H9 (cell line): ENCODE data around the gene RMND5B. TPM values are rescaled to one million over a fixed set of nuclear protein-coding genes. Genes with fewer than 3 reads are reported as not detected.

ENCODE experiments used
- DNase-seq: peaks from one replicate; pipeline ENCODE4 v3.0.0-alpha.2; 2017
- H2AFZ ChIP-seq: one replicate; pipeline ENCODE4 v1.6.1; 2013; ENCODE audit warnings: mild to moderate bottlenecking, low read length, control low read depth, moderate library complexity
- H2AK5ac ChIP-seq: 2 replicates; pipeline ENCODE4 v1.6.1; 2013; ENCODE audit warnings: low read length, control low read depth, mixed read lengths; ENCODE audit not compliant: insufficient read length
- H2BK120ac ChIP-seq: one replicate; pipeline ENCODE4 v1.6.1; 2013; ENCODE audit warnings: low read depth, mild to moderate bottlenecking, low read length, control low read depth, inconsistent platforms; ENCODE audit not compliant: poor library complexity, severe bottlenecking
- H2BK12ac ChIP-seq: 2 replicates; pipeline ENCODE4 v1.6.1; 2013; ENCODE audit warnings: low read length, control low read depth, mixed read lengths, low read depth; ENCODE audit not compliant: insufficient read length
- H2BK15ac ChIP-seq: 2 replicates; pipeline ENCODE4 v1.6.1; 2013; ENCODE audit warnings: low read depth, low read length, control low read depth
- H2BK20ac ChIP-seq: one replicate; pipeline ENCODE4 v1.6.1; 2013; ENCODE audit warnings: low read depth, mild to moderate bottlenecking, low read length, control low read depth, inconsistent platforms; ENCODE audit not compliant: poor library complexity, severe bottlenecking
- H2BK5ac ChIP-seq: 2 replicates; pipeline ENCODE4 v1.6.1; 2013; ENCODE audit warnings: low read length, control low read depth, mixed read lengths; ENCODE audit not compliant: insufficient read length
- H3K14ac ChIP-seq: 2 replicates; pipeline ENCODE4 v1.6.1; 2013; ENCODE audit warnings: low read length, control low read depth; ENCODE audit not compliant: insufficient read depth
- H3K18ac ChIP-seq: 2 replicates; pipeline ENCODE4 v1.6.1; 2013; ENCODE audit warnings: low read depth, mild to moderate bottlenecking, mixed read lengths, low read length, control low read depth; ENCODE audit not compliant: insufficient read length
- H3K23ac ChIP-seq: 2 replicates; pipeline ENCODE4 v1.6.1; 2013; ENCODE audit warnings: low read length, control low read depth, mixed read lengths, low read depth; ENCODE audit not compliant: insufficient read length
- H3K23me2 ChIP-seq: 2 replicates; pipeline ENCODE4 v1.6.1; 2013; ENCODE audit warnings: low read depth, mild to moderate bottlenecking, mixed read lengths, low read length, control low read depth; ENCODE audit not compliant: insufficient read length, poor library complexity, severe bottlenecking
- H3K27ac ChIP-seq: 2 replicates; pipeline ENCODE4 v1.5.1; 2013; ENCODE audit warnings: low read length, control low read depth, mixed read lengths, low read depth; ENCODE audit not compliant: insufficient read length
- H3K27me3 ChIP-seq: 2 replicates; pipeline ENCODE4 v1.6.1; 2013; ENCODE audit warnings: low read length, control low read depth, inconsistent platforms; ENCODE audit not compliant: insufficient read depth
- H3K4ac ChIP-seq: 2 replicates; pipeline ENCODE4 v1.6.1; 2013; ENCODE audit warnings: low read depth, mild to moderate bottlenecking, control low read depth, inconsistent platforms, low read length, moderate library complexity
- H3K4me1 ChIP-seq: 2 replicates; pipeline ENCODE4 v1.6.1; 2013; ENCODE audit warnings: low read length, control low read depth, inconsistent platforms; ENCODE audit not compliant: insufficient read depth
- H3K4me2 ChIP-seq: 2 replicates; pipeline ENCODE4 v1.6.1; 2013; ENCODE audit warnings: low read length, control low read depth, mixed read lengths; ENCODE audit not compliant: insufficient read length, insufficient read depth
- H3K56ac ChIP-seq: 2 replicates; pipeline ENCODE4 v1.6.1; 2013; ENCODE audit warnings: low read depth, mild to moderate bottlenecking, mixed read lengths, low read length, control low read depth; ENCODE audit not compliant: insufficient read length
- H3K79me1 ChIP-seq: 2 replicates; pipeline ENCODE4 v1.6.1; 2013; ENCODE audit warnings: low read depth, mild to moderate bottlenecking, moderate library complexity, low read length, control low read depth, inconsistent platforms; ENCODE audit not compliant: insufficient read depth, poor library complexity, severe bottlenecking
- H3K79me2 ChIP-seq: 2 replicates; pipeline ENCODE4 v1.6.1; 2013; ENCODE audit warnings: low read length, control low read depth, inconsistent platforms; ENCODE audit not compliant: insufficient read depth
- H3K9ac ChIP-seq: 2 replicates; pipeline ENCODE4 v1.6.1; 2013; ENCODE audit warnings: low read length, control low read depth, mixed read lengths; ENCODE audit not compliant: insufficient read length; ENCODE audit errors: extremely low read depth
- H3K9me3 ChIP-seq: one replicate; pipeline ENCODE4 v1.6.1; 2013; ENCODE audit warnings: low read depth, low read length, inconsistent platforms; ENCODE audit not compliant: control insufficient read depth
- H3T11ph ChIP-seq: one replicate; pipeline ENCODE4 v1.6.1; 2013; ENCODE audit warnings: mild to moderate bottlenecking, low read length, control low read depth, inconsistent platforms
- H4K20me1 ChIP-seq: one replicate; pipeline ENCODE4 v1.6.1; 2013; ENCODE audit not compliant: control insufficient read depth, insufficient read length, insufficient read depth
- H4K5ac ChIP-seq: 2 replicates; pipeline ENCODE4 v1.6.1; 2013; ENCODE audit warnings: low read depth, mild to moderate bottlenecking, mixed read lengths, low read length, control low read depth; ENCODE audit not compliant: insufficient read length
- H4K8ac ChIP-seq: replicated peaks from 2 replicates; pipeline ENCODE4 v1.6.1; 2013; ENCODE audit warnings: low read length, control low read depth, mixed read lengths, low read depth; ENCODE audit not compliant: insufficient read length
- H4K91ac ChIP-seq: 2 replicates; pipeline ENCODE4 v1.6.1; 2013; ENCODE audit warnings: low read depth, mild to moderate bottlenecking, moderate library complexity, mixed read lengths, low read length, control low read depth; ENCODE audit not compliant: insufficient read length
- H3K27ac Mint-ChIP-seq, 3 experiments: 2 replicates in 2 of 3; 3 replicates in 1 of 3; pipeline ENCODE4 v1.8.0; 2020 to 2021; ENCODE audit warnings: mixed read lengths in 3 of 3, mild to moderate bottlenecking in 1 of 3, moderate library complexity in 1 of 3
- H3K27me3 Mint-ChIP-seq: 2 replicates; pipeline ENCODE4 v1.8.0; 2021; ENCODE audit warnings: low read depth, mild to moderate bottlenecking, moderate library complexity, mixed read lengths
- H3K36me3 Mint-ChIP-seq, 3 experiments: 2 replicates in 2 of 3; 3 replicates in 1 of 3; pipeline ENCODE4 v1.8.0; 2020 to 2021; ENCODE audit warnings: low read depth in 3 of 3, mixed read lengths in 3 of 3; ENCODE audit not compliant: insufficient read depth in 1 of 3
- H3K4me1 Mint-ChIP-seq, 2 experiments: 2 replicates each; pipeline ENCODE4 v1.8.0; 2020; ENCODE audit warnings: mixed read lengths in 2 of 2
- H3K4me3 Mint-ChIP-seq, 2 experiments: 2 replicates in 1 of 2; 3 replicates in 1 of 2; pipeline ENCODE4 v1.8.0; 2020 to 2021; ENCODE audit warnings: mild to moderate bottlenecking in 2 of 2, mixed read lengths in 2 of 2, moderate library complexity in 1 of 2
- H3K9me3 Mint-ChIP-seq, 2 experiments: 2 replicates in 1 of 2; 3 replicates in 1 of 2; pipeline ENCODE4 v1.8.0; 2020; ENCODE audit warnings: mild to moderate bottlenecking in 2 of 2, mixed read lengths in 2 of 2, moderate library complexity in 1 of 2
- CTCF ChIP-seq: fragments of 200-600 bp; sonication (generic); conservative IDR thresholded peaks from 3 replicates; pipeline ENCODE4 v1.8.0; 2021; ENCODE audit warnings: antibody characterized with exemption, mild to moderate bottlenecking
- WGBS: extraction: QIAGEN DNeasy Blood & Tissue Kit; methylation state at CpG from one replicate; pipeline ENCODE4 v1.1.7; 2013; ENCODE audit warnings: missing lambda C conversion rate, low lambda C conversion rate, mixed read lengths; ENCODE audit not compliant: insufficient read length; ENCODE audit errors: extremely low coverage; 5-methylcytosine and 5-hydroxymethylcytosine counted together
- total RNA-seq: library from RNA; stranded (reverse); gene quantifications from 2 replicates; pipeline ENCODE4 v1.2.1, GENCODE V29; 2021

Gene RMND5B
- total RNA-seq, 1 experiment from 2014 or later: 86.4 TPM

- no peak overlapping the region for H3K14ac ChIP-seq
- no peak overlapping the region for H2BK120ac ChIP-seq
- no peak for DNase-seq
Observed at GRCh38 chr5:178085316-178085715, 45.5 kb upstream of the RMND5B start.

More at GRCh38 chr5:178085316-178085715, 45.5 kb upstream of the RMND5B start:
- Histone ChIP-seq H3K9ac (no peak overlapping the region), H4K5ac (no peak overlapping the region), H2BK20ac (no peak overlapping the region), H3K27ac (no peak overlapping the region), H2BK12ac (no peak overlapping the region), H3K56ac (no peak overlapping the region), H3K23ac (no peak overlapping the region), H3K4ac (no peak overlapping the region), H4K91ac (no peak overlapping the region), H2BK15ac (no peak overlapping the region), H3K79me1 (no peaks in the 10 kb centered on the region), H2AFZ (no peak overlapping the region), H4K8ac (no peak overlapping the region), H3K23me2 (no peaks in the 10 kb centered on the region), H3T11ph (no peak overlapping the region), H3K79me2 (no peaks in the 10 kb centered on the region), H3K18ac (no peak overlapping the region), H3K4me1 (no peaks in the 10 kb centered on the region; the same call in 1 of the 2 replicates), H2AK5ac (no peak overlapping the region), H4K20me1 (no peaks in the 10 kb centered on the region), H2BK5ac (no peak overlapping the region), H3K9me3 (no peaks in the 10 kb centered on the region), H3K27me3 (no peaks in the 10 kb centered on the region), H3K4me2 (no peak overlapping the region)
- WGBS: no CpG with 5 or more reads among the region's 6 CpGs
- H3K27me3 Mint-ChIP-seq: no peaks in the 10 kb centered on the region
- no peak for TF ChIP-seq CTCF
- H3K9me3 Mint-ChIP-seq: no peaks in the 10 kb centered on the region; a peak in 1 of 5 replicates
- H3K27ac Mint-ChIP-seq: no peak overlapping the region
- no peaks in the 10 kb centered on the region for H3K36me3 Mint-ChIP-seq
- no peak overlapping the region for H3K4me3 Mint-ChIP-seq
- H3K4me1 Mint-ChIP-seq: peaks cover 12 to 16% of the 10 kb centered on the region in 2 experiments
